NOMO-1 (cell line): ENCODE measurements around the gene DNAH11.

Experiments used
- DNase-seq, 2 experiments: peaks; one replicate each; lab custom pipeline; 2025; ENCODE audit not compliant: unreplicated experiment in 2 of 2; lab: John Stamatoyannopoulos, UW

Gene DNAH11

DNA sequence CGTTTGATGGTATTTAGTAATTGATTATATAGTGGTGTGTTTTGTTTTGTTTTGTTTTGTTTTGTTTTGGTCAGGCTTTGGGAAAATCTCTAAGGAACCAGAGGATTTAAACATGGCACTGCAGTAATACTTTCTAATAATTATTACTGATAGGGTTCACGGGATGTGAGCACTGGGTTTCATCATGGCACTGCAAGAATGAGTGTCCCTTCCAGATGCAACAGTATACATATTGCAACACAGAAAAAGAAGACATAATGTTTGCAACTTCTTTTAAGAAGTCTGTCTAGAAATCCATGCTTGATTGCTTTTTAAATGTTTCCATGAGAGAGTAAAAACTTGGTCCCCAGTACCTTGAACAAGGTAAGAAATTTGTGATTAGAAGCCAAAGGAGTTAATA is 405.1 kb downstream of the DNAH11 start:
- DNase-seq: no peak

DNA sequence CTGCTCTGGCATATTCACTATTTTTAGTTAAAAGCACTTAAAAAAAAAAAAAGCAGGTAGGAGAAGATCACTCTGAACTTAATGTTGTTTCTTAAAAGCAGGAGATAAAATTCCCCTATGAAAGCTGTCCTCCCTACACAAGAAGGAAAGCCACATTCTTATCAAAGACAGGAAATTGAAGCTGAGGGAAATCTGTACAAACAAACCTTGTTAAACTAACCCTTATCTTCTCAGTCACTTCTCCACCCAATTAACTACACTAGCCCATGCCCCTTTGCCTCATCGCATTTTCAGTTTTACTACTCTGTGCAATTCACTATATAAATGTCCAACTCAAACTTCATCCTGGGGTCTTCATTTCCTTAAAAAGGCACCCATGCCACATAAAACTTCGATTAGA is 405.5 kb downstream of the DNAH11 start:
- no peak for DNase-seq

DNA sequence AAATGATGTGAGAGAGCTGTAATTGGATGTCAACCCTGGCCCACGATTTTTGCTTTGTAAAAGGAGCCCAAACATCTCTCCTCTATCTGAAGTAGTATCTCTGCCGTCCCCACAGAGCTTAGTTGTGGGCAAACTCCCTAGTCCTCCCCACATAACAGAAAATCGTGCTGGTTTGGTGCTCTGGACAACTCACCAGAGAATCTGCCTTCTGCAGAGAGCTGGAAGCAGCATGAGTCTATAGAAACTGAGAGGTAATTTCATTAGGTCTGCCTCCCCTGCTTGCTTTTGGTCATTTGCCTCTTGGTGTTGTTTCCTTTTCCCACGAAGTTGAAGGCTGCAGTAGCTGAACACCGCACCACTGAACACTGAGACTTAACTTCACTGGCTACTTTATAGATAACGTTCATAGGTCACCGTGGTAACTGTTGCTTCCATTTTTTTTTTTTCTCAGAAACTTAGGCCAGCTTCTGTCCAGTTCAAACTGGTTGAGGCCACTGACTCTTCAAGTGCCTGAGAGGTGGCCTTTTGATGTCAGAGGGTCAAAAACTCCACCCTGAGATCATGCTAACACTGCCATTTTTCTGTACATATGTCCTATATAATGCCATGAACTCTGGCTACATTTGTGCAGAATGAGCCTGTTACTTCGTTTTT is 406.2 kb downstream of the DNAH11 start:
- no peak for DNase-seq
